Suprapubic skin (tissue), 4 donors: ENCODE measurements around the gene CORO1C. TPM values are rescaled to one million over a fixed set of nuclear protein-coding genes. Genes with fewer than 3 reads are reported as not detected.
"Not testable (repeated sequence)": the region's sequence is repeated elsewhere in the genome, so short reads cannot be mapped to it uniquely, and the experiment has no call there.

ENCODE experiments used
- DNase-seq, 2 donors: peaks; one replicate each; pipeline ENCODE4 v3.0.0-alpha.2; 2019; ENCODE audit warnings: low spot score in 2 of 2
- H3K27ac ChIP-seq: fragments of 200-600 bp; sonication (generic); one replicate; pipeline ENCODE4 v1.5.1; 2019
- H3K27me3 ChIP-seq: fragments of 200-600 bp; sonication (generic); one replicate; pipeline ENCODE4 v1.5.1; 2019
- H3K36me3 ChIP-seq: fragments of 200-600 bp; sonication (generic); one replicate; pipeline ENCODE4 v1.5.1; 2019
- H3K4me1 ChIP-seq: fragments of 200-600 bp; sonication (generic); one replicate; pipeline ENCODE4 v1.5.1; 2019
- H3K4me3 ChIP-seq: fragments of 200-600 bp; sonication (generic); one replicate; pipeline ENCODE4 v1.5.1; 2019; ENCODE audit warnings: mild to moderate bottlenecking
- H3K9me3 ChIP-seq: fragments of 200-600 bp; sonication (generic); one replicate; pipeline ENCODE4 v1.5.1; 2019
- EP300 ChIP-seq: sonication (generic); formaldehyde crosslinking; IDR thresholded peaks from one replicate; pipeline ENCODE4 v1.6.1; 2017; ENCODE audit warnings: antibody characterized with exemption
- POLR2A ChIP-seq, 2 donors: fragments of 450-650 bp; IDR thresholded peaks; one replicate each; pipeline ENCODE4 v1.6.1; 2017; ENCODE audit warnings: antibody characterized with exemption in 2 of 2, mild to moderate bottlenecking in 2 of 2, moderate library complexity in 2 of 2
- POLR2AphosphoS5 ChIP-seq, 3 donors: sonication (generic); formaldehyde crosslinking; IDR thresholded peaks; one replicate each; pipeline ENCODE4 v1.6.1; 2017; ENCODE audit warnings: antibody characterized with exemption in 3 of 3
- WGBS: methylation state at CpG from one replicate; pipeline ENCODE4 v1.1.5; 2018; 5-methylcytosine and 5-hydroxymethylcytosine counted together
- total RNA-seq, 4 donors: library from RNA; depleted of rRNA; stranded (reverse); fragments of >200 nt; gene quantifications; one replicate each; pipeline ENCODE4 v1.1.0, GENCODE V29; 2016
- TF ChIP-seq, protein P1 (sequence below), 2 donors: fragments of 200-600 bp in 1 of 2; fragments of 450-650 bp in 1 of 2; sonication (generic) in 1 of 2; IDR thresholded peaks; one replicate each; pipeline ENCODE4 v1.5.1; 2016 to 2019; ENCODE audit warnings: antibody characterized with exemption in 2 of 2, mild to moderate bottlenecking in 1 of 2, moderate library complexity in 1 of 2

The CORO1C gene
- total RNA-seq, 4 donors from 2014 or later, result 117 to 175 (median 142) TPM

DNA sequence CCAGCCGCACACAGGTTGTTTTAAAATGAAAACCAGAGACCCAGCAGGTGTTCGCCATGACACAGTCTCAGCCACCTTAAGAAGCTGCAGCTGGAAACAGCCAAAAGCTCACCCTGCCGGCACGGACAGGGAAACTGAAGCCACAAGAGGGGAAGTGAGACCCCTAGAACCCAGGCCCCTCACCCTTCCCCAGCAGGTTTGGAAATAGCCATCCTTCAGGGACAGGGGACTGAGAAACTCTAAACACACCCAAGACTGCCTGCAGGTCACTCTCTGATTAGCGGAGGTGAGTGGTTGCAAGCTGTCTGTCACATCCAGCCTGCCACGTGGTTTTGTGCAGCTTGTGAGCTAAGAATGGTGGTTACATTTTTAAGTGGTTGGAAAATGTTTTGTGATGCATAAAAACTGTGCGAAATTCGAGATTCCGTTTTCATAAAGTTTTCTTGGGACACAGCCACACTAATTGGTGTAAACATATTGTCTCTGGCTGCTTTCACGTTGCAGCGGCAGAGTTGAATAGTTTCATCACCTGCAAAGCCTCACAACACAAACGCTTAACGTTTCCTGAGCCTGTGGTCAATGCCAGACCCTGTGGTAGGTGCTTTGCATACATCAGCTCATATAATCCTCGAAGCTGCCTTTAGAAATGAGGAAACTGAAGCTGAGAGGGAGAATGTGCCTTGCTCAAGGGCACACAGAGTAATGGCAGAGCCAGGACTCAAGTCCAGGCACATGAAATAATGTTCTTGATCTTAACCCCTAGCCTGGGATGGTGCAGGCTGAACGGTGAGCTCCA is 95.9 kb downstream of the CORO1C start:
- Histone ChIP-seq H3K36me3 (no peaks in the 10 kb centered on the region), H3K27ac (peak overlapping the region; percentile 7), H3K27me3 (peaks cover 5% of the 10 kb centered on the region), H3K9me3 (no peaks in the 10 kb centered on the region), H3K4me3 (no peak overlapping the region), H3K4me1 (peaks cover 31% of the 10 kb centered on the region)
- TF ChIP-seq EP300 (no peak), POLR2A (IDR thresholded peaks at IDR 0.05) (no peak), POLR2AphosphoS5 (IDR thresholded peaks at IDR 0.05) (no peak)
- TF ChIP-seq, protein P1, sequence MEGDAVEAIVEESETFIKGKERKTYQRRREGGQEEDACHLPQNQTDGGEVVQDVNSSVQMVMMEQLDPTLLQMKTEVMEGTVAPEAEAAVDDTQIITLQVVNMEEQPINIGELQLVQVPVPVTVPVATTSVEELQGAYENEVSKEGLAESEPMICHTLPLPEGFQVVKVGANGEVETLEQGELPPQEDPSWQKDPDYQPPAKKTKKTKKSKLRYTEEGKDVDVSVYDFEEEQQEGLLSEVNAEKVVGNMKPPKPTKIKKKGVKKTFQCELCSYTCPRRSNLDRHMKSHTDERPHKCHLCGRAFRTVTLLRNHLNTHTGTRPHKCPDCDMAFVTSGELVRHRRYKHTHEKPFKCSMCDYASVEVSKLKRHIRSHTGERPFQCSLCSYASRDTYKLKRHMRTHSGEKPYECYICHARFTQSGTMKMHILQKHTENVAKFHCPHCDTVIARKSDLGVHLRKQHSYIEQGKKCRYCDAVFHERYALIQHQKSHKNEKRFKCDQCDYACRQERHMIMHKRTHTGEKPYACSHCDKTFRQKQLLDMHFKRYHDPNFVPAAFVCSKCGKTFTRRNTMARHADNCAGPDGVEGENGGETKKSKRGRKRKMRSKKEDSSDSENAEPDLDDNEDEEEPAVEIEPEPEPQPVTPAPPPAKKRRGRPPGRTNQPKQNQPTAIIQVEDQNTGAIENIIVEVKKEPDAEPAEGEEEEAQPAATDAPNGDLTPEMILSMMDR (IDR thresholded peaks at IDR 0.05), result no peak
- peak; percentile 32 to 63 for DNase-seq
- 44% methylated on average over 15 of the region's 15 CpGs for WGBS

DNA sequence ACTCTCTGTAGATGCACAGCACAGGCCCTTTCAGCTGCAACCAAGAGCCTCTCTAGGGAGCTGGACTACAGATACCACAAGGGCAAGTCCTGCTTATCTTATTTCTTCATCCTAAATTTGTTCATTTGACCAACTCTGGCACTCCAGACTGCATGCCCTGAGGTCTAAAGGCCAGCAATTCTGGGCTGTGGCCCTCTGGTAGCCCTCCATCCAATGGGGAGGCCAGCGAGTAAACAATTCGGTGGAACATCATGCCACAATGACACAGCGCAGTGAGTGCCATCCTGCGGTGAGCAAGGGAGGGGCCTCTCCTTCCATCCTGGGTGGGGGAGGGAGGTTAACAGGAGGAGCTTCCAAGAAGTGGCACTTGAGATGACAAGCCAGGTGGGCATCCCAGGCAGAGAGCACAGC is 97.0 kb downstream of the CORO1C start:
- DNase-seq, result peak; percentile 62 to 72
- H3K27me3 ChIP-seq, result peaks cover 5% of the 10 kb centered on the region
- peaks cover 42% of the 10 kb centered on the region for H3K4me1 ChIP-seq
- TF ChIP-seq POLR2AphosphoS5 (IDR thresholded peaks at IDR 0.05), result no peak
- TF ChIP-seq, protein P1 (IDR thresholded peaks at IDR 0.05), result no peak
- TF ChIP-seq EP300, result no peak
- TF ChIP-seq POLR2A (IDR thresholded peaks at IDR 0.05), result no peak
- H3K27ac ChIP-seq, result peak overlapping the region; percentile 2
- H3K9me3 ChIP-seq, result no peaks in the 10 kb centered on the region
- H3K36me3 ChIP-seq, result no peaks in the 10 kb centered on the region
- H3K4me3 ChIP-seq, result no peak overlapping the region
- 78% methylated on average over 4 of the region's 4 CpGs for WGBS

DNA sequence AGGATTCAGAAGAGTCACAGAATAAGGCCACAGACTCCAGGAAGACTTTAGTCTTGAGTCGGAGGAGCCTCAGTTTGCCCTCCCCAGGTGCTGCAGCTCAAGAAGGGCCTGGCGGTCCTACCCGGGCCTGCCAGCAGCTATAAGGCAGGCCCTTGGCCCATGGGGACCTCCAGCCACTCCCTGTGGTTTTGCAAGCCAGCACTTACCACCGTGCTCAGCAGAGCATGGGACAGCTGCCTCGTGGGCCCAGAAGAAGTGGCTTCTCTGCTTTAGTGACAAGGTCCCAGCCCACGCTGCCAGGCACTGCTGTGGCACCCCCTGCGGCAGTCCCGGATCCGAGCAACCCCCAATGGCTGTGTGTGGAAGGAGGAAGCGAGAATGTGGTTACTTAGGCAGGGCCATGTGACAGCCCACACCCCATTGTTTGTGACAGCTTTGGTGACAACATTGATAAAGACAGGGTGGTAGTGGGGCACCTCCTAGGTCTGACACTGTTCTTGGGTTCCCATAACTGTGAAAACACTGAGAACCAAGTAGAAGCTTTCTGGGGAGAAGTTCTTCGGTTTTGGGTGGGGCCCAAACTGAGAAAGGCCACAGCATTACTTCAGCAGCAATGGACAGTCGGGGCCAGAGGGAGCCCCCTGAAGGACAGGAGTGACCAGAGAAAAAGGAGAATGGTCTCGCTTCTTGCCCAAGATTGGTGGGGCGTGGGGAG is 97.6 kb downstream of the CORO1C start, which contains the start of gene SELPLG:
Gene SELPLG (minus strand): TSS at position 361 of the 715 bp plus-strand sequence. CDS start 9,587 bp downstream, outside the sequence.
- no peaks in the 10 kb centered on the region for H3K9me3 ChIP-seq
- H3K4me1 ChIP-seq, result peaks cover 43% of the 10 kb centered on the region
- peak within 1 kb of the TSS; percentile 11 for H3K4me3 ChIP-seq
- TF ChIP-seq POLR2AphosphoS5 (IDR thresholded peaks at IDR 0.05) (no peak), POLR2A (IDR thresholded peaks at IDR 0.05) (no peak), EP300 (no peak)
- TF ChIP-seq, protein P1 (IDR thresholded peaks at IDR 0.05), result no peak
- no peaks in the 10 kb centered on the region for H3K36me3 ChIP-seq
- DNase-seq, result peak; percentile 74 to 82
- peak within 1 kb of the TSS; percentile 2 for H3K27ac ChIP-seq
- 82% methylated on average over 11 of the region's 14 CpGs for WGBS
- H3K27me3 ChIP-seq, result peaks cover 5% of the 10 kb centered on the region

DNA sequence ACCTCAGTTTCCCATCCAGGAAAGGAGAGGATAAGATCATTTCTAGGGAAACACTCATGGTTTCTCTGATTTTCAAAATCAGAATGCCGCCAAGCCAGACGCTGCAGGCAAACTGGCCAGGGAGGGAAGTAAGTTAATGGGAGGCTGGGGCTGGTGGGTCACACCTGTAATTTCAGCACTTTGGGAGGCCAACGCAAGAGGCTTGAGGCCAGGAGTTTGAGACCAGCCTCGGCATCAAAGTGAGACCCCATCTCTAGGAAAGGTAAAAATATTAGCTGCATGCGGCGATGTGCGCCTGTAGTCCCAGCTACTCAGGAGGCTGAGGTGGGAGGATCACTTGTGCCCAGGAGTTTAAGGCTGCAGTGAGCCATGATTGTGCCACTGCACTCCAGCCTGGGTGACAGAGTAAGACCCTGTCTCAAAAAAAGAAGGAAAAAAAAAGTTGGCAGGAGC is 98.2 kb downstream of the CORO1C start:
- WGBS, result 91% methylated on average over 7 of the region's 7 CpGs
- TF ChIP-seq POLR2AphosphoS5 (IDR thresholded peaks at IDR 0.05) (no peak), EP300 (no peak), POLR2A (IDR thresholded peaks at IDR 0.05) (no peak)
- TF ChIP-seq, protein P1 (IDR thresholded peaks at IDR 0.05), result no peak

DNA sequence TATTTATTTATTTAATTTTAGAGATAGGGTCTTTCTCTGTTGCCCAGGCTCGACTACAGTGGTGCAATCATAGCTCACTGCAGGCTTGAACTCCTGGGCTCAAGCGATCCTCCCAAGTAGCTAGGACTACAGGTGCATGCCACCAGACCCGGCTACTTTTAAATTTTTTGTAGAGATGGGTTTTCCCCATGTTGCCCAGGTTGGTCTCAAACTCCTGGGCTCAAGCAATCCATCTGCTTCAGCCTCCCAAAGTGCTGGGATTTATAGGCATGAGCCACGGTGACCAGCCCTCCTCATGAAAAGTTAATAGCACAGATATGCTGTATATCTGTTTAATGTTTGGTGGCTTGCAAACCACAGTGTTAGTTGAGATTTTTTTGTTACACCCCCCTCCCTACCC is 100.1 kb downstream of the CORO1C start:
- DNase-seq, H3K36me3 ChIP-seq, H3K4me3 ChIP-seq, H3K27ac ChIP-seq, H3K9me3 ChIP-seq, H3K27me3 ChIP-seq: not testable (repeated sequence)
- 97% methylated on average over 4 of the region's 4 CpGs for WGBS
- peaks cover 45% of the 10 kb centered on the region for H3K4me1 ChIP-seq

More for the DNA sequence above, 98.2 kb downstream of the CORO1C start:
- H3K27ac ChIP-seq, result peak overlapping the region; percentile 2
- H3K9me3 ChIP-seq, result no peaks in the 10 kb centered on the region
- peaks cover 43% of the 10 kb centered on the region for H3K4me1 ChIP-seq
- H3K27me3 ChIP-seq, result peaks cover 5% of the 10 kb centered on the region
- H3K4me3 ChIP-seq, result peak overlapping the region; percentile 11
- no peaks in the 10 kb centered on the region for H3K36me3 ChIP-seq
- DNase-seq, result peak; percentile 21 to 70
